K562 (cell line): Measurements from ENCODE around the gene B4GALT4.

Experiments used
- COPS2 ChIP-seq: fragments of 450-650 bp; conservative IDR thresholded peaks from 2 replicates; pipeline ENCODE4 v1.6.1; 2016; ENCODE audit warnings: mild to moderate bottlenecking, moderate library complexity
- DMBX1 ChIP-seq: fragments of 250-450 bp; sonication (Bioruptor Pico); IDR thresholded peaks from 2 replicates; pipeline ENCODE4 v1.8.0; 2022; ENCODE audit warnings: inconsistent platforms, mild to moderate bottlenecking, moderate library complexity, borderline replicate concordance
- EZH2 ChIP-seq: IDR thresholded peaks from 2 replicates; pipeline ENCODE4 v1.6.1; 2012; ENCODE audit warnings: low read depth, mild to moderate bottlenecking, inconsistent platforms, low read length, borderline replicate concordance
- FOXA3 ChIP-seq, 2 experiments: fragments of 450-650 bp in 1 of 2; sonication (generic) in 1 of 2; formaldehyde crosslinking; IDR thresholded peaks in 1 of 2; conservative IDR thresholded peaks in 1 of 2; 2 replicates each; pipeline versions ENCODE4 v1.4.0 to v1.8.0; 2020 to 2022; ENCODE audit warnings: mild to moderate bottlenecking in 2 of 2, missing genetic modification reagents in 1 of 2
- FOXM1 ChIP-seq, 2 experiments: fragments of 450-650 bp in 1 of 2; sonication (generic) in 1 of 2; formaldehyde crosslinking in 1 of 2; IDR thresholded peaks; 2 replicates each; pipeline versions ENCODE4 v1.6.1 to v1.9.0; 2017 to 2022; ENCODE audit warnings: low read depth in 2 of 2, mild to moderate bottlenecking in 2 of 2, missing genetic modification reagents in 1 of 2, moderate library complexity in 1 of 2
- MTA2 ChIP-seq: fragments of 450-650 bp; IDR thresholded peaks from 2 replicates; pipeline ENCODE4 v1.6.1; 2016; ENCODE audit warnings: low read depth
- NR2C2 ChIP-seq, 2 experiments: fragments of 200-800 bp in 1 of 2; sonication (Bioruptor generic) in 1 of 2; sonication (generic) in 1 of 2; formaldehyde crosslinking in 1 of 2; IDR thresholded peaks; 2 replicates each; pipeline versions ENCODE4 v1.6.1 to v1.8.0; 2016 to 2022; ENCODE audit warnings: mild to moderate bottlenecking in 1 of 2, missing compliant biosample characterization in 1 of 2, missing genetic modification characterization in 1 of 2, missing genetic modification reagents in 1 of 2
- SAFB ChIP-seq: fragments of 200-400 bp; formaldehyde crosslinking; IDR thresholded peaks from 2 replicates; pipeline ENCODE4 v1.6.1; 2017; ENCODE audit warnings: low read depth, low read length, borderline replicate concordance
- TF ChIP-seq, protein P1 (sequence below): sonication (generic); formaldehyde crosslinking; IDR thresholded peaks from 2 replicates; pipeline ENCODE4 v1.9.0; 2022; ENCODE audit warnings: mild to moderate bottlenecking, missing genetic modification reagents
- TF ChIP-seq, protein P2 (sequence below): fragments of 250-450 bp; sonication (Bioruptor Pico); IDR thresholded peaks from 2 replicates; pipeline ENCODE4 v1.8.0; 2021; ENCODE audit warnings: borderline replicate concordance, mild to moderate bottlenecking, moderate library complexity; ENCODE audit not compliant: poor library complexity, severe bottlenecking
- TF ChIP-seq, protein P3 (sequence below): sonication (generic); formaldehyde crosslinking; IDR thresholded peaks from 2 replicates; pipeline ENCODE4 v1.5.0; 2020; ENCODE audit warnings: missing genetic modification reagents

DNA sequence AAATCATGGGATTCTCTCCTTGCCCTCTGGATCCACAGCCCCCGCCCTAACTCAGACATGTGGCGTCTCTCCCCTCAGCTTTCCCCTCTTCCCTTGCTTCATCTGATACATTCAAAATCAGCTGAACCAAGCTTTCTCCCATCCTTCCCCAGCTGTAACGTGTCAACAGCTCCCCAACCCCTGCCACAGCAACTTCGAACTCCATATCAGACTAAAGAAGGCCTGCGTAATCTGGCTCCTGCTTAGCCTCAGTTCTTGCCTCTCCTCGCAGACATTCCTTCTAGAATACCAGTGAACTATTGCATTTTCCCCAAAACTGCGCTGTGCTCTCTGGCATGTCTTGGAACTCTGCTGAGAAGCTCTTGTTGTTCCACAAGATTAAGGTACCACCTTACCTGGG, 18.3 kb downstream of the B4GALT4 start:
- TF ChIP-seq, protein P1, sequence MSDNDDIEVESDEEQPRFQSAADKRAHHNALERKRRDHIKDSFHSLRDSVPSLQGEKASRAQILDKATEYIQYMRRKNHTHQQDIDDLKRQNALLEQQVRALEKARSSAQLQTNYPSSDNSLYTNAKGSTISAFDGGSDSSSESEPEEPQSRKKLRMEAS (CRISPR knock-in tag), result no peak
- TF ChIP-seq, protein P2, sequence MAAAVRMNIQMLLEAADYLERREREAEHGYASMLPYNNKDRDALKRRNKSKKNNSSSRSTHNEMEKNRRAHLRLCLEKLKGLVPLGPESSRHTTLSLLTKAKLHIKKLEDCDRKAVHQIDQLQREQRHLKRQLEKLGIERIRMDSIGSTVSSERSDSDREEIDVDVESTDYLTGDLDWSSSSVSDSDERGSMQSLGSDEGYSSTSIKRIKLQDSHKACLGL, result no peak
- TF ChIP-seq NR2C2 (CRISPR knock-in tag; IDR thresholded peaks at IDR 0.05) (no peak), NR2C2 (tag; IDR thresholded peaks at IDR 0.05) (no peak), EZH2 (no peak), SAFB (no peak), MTA2 (no peak), COPS2 (no peak), DMBX1 (CRISPR knock-in tag) (no peak), FOXM1 (IDR thresholded peaks at IDR 0.05; ENCODE audit: low read depth) (no peak), FOXM1 (CRISPR knock-in tag; IDR thresholded peaks at IDR 0.05; ENCODE audit: low read depth) (no peak), FOXA3 (CRISPR knock-in tag; conservative IDR thresholded peaks at IDR 0.05 in 1 of 2, IDR thresholded peaks at IDR 0.05 in 1 of 2) (no peak)
- TF ChIP-seq, protein P3, sequence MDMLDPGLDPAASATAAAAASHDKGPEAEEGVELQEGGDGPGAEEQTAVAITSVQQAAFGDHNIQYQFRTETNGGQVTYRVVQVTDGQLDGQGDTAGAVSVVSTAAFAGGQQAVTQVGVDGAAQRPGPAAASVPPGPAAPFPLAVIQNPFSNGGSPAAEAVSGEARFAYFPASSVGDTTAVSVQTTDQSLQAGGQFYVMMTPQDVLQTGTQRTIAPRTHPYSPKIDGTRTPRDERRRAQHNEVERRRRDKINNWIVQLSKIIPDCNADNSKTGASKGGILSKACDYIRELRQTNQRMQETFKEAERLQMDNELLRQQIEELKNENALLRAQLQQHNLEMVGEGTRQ (CRISPR knock-in tag), result no peak
